Esophagus squamous epithelium (tissue), 5 donors: Measurements from ENCODE around the gene HSD17B2. TPM values are rescaled to one million over a fixed set of nuclear protein-coding genes. Genes with fewer than 3 reads are reported as not detected.
A peak's percentile ranks its signal among the peaks of the same experiment; 100 is the strongest.

Experiments
- DNase-seq: peaks from one replicate; lab custom pipeline; 2025; lab: John Stamatoyannopoulos, UW
- H3K27ac ChIP-seq, 4 donors: fragments of 200-600 bp; sonication (generic); one replicate each; pipeline ENCODE4 v1.5.1; 2016 to 2019; ENCODE audit warnings: mild to moderate bottlenecking in 1 of 4
- H3K27me3 ChIP-seq, 4 donors: fragments of 200-600 bp; sonication (generic); 1 replicate in 3 of 4; 2 replicates in 1 of 4; pipeline versions ENCODE4 v1.5.1 to v1.6.0; 2017 to 2021; ENCODE audit warnings: antibody characterized with exemption in 1 of 4
- H3K36me3 ChIP-seq, 3 donors: fragments of 200-600 bp; sonication (generic); one replicate each; pipeline ENCODE4 v1.5.1; 2016 to 2019
- H3K4me1 ChIP-seq, 3 donors: fragments of 200-600 bp; sonication (generic); one replicate each; pipeline ENCODE4 v1.5.1; 2017 to 2019
- H3K4me3 ChIP-seq, 4 donors: fragments of 200-600 bp; sonication (generic); 1 replicate in 3 of 4; 2 replicates in 1 of 4; pipeline ENCODE4 v1.5.1; 2016 to 2019; ENCODE audit warnings: mild to moderate bottlenecking in 2 of 4, moderate library complexity in 1 of 4
- H3K9me3 ChIP-seq, 3 donors: fragments of 200-600 bp; sonication (generic); one replicate each; pipeline ENCODE4 v1.5.1; 2016 to 2019
- CTCF ChIP-seq, 6 experiments: fragments of 450-650 bp in 4 of 6; fragments of 200-600 bp in 2 of 6; sonication (generic) in 2 of 6; IDR thresholded peaks; one replicate each; pipeline ENCODE4 v1.5.1; 2016 to 2019; ENCODE audit warnings: antibody characterized with exemption in 6 of 6, mild to moderate bottlenecking in 4 of 6, moderate library complexity in 4 of 6
- POLR2A ChIP-seq, 4 donors: fragments of 450-650 bp; IDR thresholded peaks; one replicate each; pipeline ENCODE4 v1.6.1; 2017; ENCODE audit warnings: antibody characterized with exemption in 4 of 4, mild to moderate bottlenecking in 4 of 4, moderate library complexity in 3 of 4
- WGBS, 2 donors: methylation state at CpG; one replicate each; pipeline ENCODE4 v1.1.5; 2018; 5-methylcytosine and 5-hydroxymethylcytosine counted together
- intact Hi-C: fragments of 100-400 bp; cut with DNase I; formaldehyde crosslinking; loops from one replicate; pipeline ENCODE4 v1.15.0; 2022
- total RNA-seq, 4 donors: library from RNA; depleted of rRNA; stranded (reverse); fragments of >200 nt; gene quantifications; one replicate each; pipeline ENCODE4 v1.1.0, GENCODE V29; 2016
- donor health status: DM: yes; HTN: yes; CAD: no.

HSD17B2 gene
- total RNA-seq, 4 donors from 2014 or later, result 0.72 to 5.1 (median 2.5) TPM

DNA sequence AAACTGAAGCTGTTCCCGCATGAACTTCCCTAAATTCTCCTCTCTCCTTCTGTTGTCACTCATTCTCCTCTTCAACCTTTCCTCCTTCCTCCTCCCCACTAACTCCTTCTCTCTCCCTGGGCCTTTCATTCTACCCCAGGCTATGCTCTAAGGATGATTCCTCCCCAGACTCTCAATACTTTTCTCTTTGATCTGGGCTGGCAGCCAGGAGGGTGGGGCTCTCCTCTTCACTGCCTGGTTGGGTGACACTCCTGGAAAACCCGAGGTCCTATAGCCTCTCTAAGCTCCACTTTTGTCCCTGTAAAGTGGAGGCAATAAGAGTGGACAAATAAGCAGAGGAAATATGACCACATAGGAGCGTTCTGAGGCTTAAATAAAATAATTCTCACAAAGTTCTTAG lies 46.2 kb downstream of the HSD17B2 start:
- DNase-seq, result no peak

GRCh38 chr16:82082097-82082496 lies 47.0 kb downstream of the HSD17B2 start:
- 69 to 86% methylated on average over 1 of the region's 1 CpG for WGBS, 2 donors
- no peaks in the 10 kb centered on the region for H3K36me3 ChIP-seq
- H3K27ac ChIP-seq, result no peak overlapping the region
- H3K4me3 ChIP-seq, result no peak overlapping the region
- no peaks in the 10 kb centered on the region for H3K27me3 ChIP-seq
- no peak for TF ChIP-seq CTCF (IDR thresholded peaks at IDR 0.05)
- no peak for TF ChIP-seq POLR2A (IDR thresholded peaks at IDR 0.05)
- H3K4me1 ChIP-seq, result peaks cover 0 to 5% (median 0%) of the 10 kb centered on the region in 3 donors
- intact Hi-C loops, result no loop called here
- no peak for DNase-seq
- H3K9me3 ChIP-seq, result peaks cover 0 to 4% (median 4%) of the 10 kb centered on the region in 3 donors

More for the DNA sequence above, 46.2 kb downstream of the HSD17B2 start:
- Histone ChIP-seq H3K9me3 (peaks cover 0 to 12% (median 7%) of the 10 kb centered on the region in 3 donors), H3K4me1 (peaks cover 0 to 5% (median 0%) of the 10 kb centered on the region in 3 donors), H3K27ac (no peak overlapping the region), H3K4me3 (no peak overlapping the region), H3K36me3 (no peaks in the 10 kb centered on the region), H3K27me3 (no peaks in the 10 kb centered on the region)
- TF ChIP-seq POLR2A (IDR thresholded peaks at IDR 0.05), result no peak
- TF ChIP-seq CTCF (IDR thresholded peaks at IDR 0.05), result no peak
- intact Hi-C loops, result no loop called here
- 57 to 63% methylated on average over 3 of the region's 3 CpGs for WGBS, 2 donors

- 73 to 78% methylated on average over 2 of the region's 2 CpGs for WGBS, 2 donors
- TF ChIP-seq POLR2A (IDR thresholded peaks at IDR 0.05), result no peak
- no peak for TF ChIP-seq CTCF (IDR thresholded peaks at IDR 0.05)
- Histone ChIP-seq H3K9me3 (no peaks in the 10 kb centered on the region), H3K4me3 (no peak overlapping the region), H3K36me3 (no peaks in the 10 kb centered on the region), H3K4me1 (peaks cover 0 to 5% (median 0%) of the 10 kb centered on the region in 3 donors), H3K27ac (no peak overlapping the region), H3K27me3 (no peaks in the 10 kb centered on the region)
- intact Hi-C loops, result no loop called here
- DNase-seq, result no peak
Measured at GRCh38 chr16:82082543-82083244, 47.6 kb downstream of the HSD17B2 start.

GRCh38 chr16:82083710-82084353 lies 48.8 kb downstream of the HSD17B2 start:
- TF ChIP-seq POLR2A (IDR thresholded peaks at IDR 0.05) (no peak), CTCF (IDR thresholded peaks at IDR 0.05) (no peak)
- intact Hi-C loops, result no loop called here
- H3K9me3 ChIP-seq, result no peaks in the 10 kb centered on the region

More at GRCh38 chr16:82083710-82084353, 48.8 kb downstream of the HSD17B2 start:
- Histone ChIP-seq H3K27me3 (no peaks in the 10 kb centered on the region), H3K27ac (peak overlapping the region in 2 of 4 donors; percentile 2), H3K36me3 (no peaks in the 10 kb centered on the region), H3K4me3 (no peak overlapping the region), H3K4me1 (peaks cover 0 to 7% (median 0%) of the 10 kb centered on the region in 3 donors)
- 73 to 82% methylated on average over 6 of the region's 6 CpGs for WGBS, 2 donors
- no peak for DNase-seq
